CD4-positive, alpha-beta T cell (primary cell): ENCODE data around the gene TMEM229B. TPM values are rescaled to one million over a fixed set of nuclear protein-coding genes. Genes with fewer than 3 reads are reported as not detected.

Source experiments
- ATAC-seq: fragments of 200-7000 bp; cut with Tn5 transposase; one replicate; pipeline ENCODE4 v1.10.0; 2022; ENCODE audit warnings: mild to moderate bottlenecking; ENCODE audit not compliant: poor library complexity
- CTCF ChIA-PET: fragments of 350-600 bp; sonication (Branson Sonifier 250); formaldehyde crosslinking; loops from one replicate; lab custom pipeline; 2021; ENCODE audit warnings: antibody characterized with exemption, inconsistent platforms; lab: Charles Lee
- POLR2A ChIA-PET: fragments of 350-600 bp; sonication (Branson Sonifier 250); formaldehyde crosslinking; loops from one replicate; lab custom pipeline; 2021; ENCODE audit warnings: antibody characterized with exemption, inconsistent platforms; lab: Charles Lee
- DNase-seq, 14 experiments: peaks; one replicate each; pipeline ENCODE4 v3.0.0-alpha.2; 2013 to 2020; ENCODE audit warnings: mixed read lengths in 2 of 14
- H3K27ac ChIP-seq, 2 donors: one replicate each; pipeline versions ENCODE4 v1.5.1 to v1.7.0; 2013; ENCODE audit warnings: low read length in 2 of 2, low read depth in 1 of 2, mild to moderate bottlenecking in 1 of 2
- H3K27me3 ChIP-seq, 2 experiments: 1 replicate in 1 of 2; 2 replicates in 1 of 2; pipeline versions ENCODE4 v1.6.1 to v1.7.0; 2013; ENCODE audit warnings: low read length in 2 of 2, control low read depth in 1 of 2, mild to moderate bottlenecking in 1 of 2, moderate library complexity in 1 of 2; ENCODE audit not compliant: insufficient read depth in 2 of 2, control insufficient read depth in 1 of 2
- H3K36me3 ChIP-seq: one replicate; pipeline ENCODE4 v1.6.1; 2013; ENCODE audit warnings: low read length, control low read depth; ENCODE audit not compliant: insufficient read depth
- H3K4me1 ChIP-seq: one replicate; pipeline ENCODE4 v1.6.1; 2013; ENCODE audit warnings: low read length, control low read depth; ENCODE audit not compliant: insufficient read depth
- H3K4me3 ChIP-seq: one replicate; pipeline ENCODE4 v1.5.1; 2013; ENCODE audit warnings: mild to moderate bottlenecking, low read length, moderate library complexity
- H3K9me3 ChIP-seq, 2 experiments: 1 replicate in 1 of 2; 2 replicates in 1 of 2; pipeline versions ENCODE4 v1.6.1 to v1.7.0; 2013; ENCODE audit warnings: low read length in 2 of 2, mild to moderate bottlenecking in 2 of 2, control low read depth in 1 of 2, moderate library complexity in 1 of 2; ENCODE audit not compliant: control insufficient read depth in 1 of 2, insufficient read depth in 1 of 2
- H3K27ac Mint-ChIP-seq: one replicate; pipeline ENCODE4 v1.8.0; 2020; ENCODE audit warnings: mixed read lengths
- H3K27me3 Mint-ChIP-seq: one replicate; pipeline ENCODE4 v1.8.0; 2021; ENCODE audit warnings: mixed read lengths
- H3K36me3 Mint-ChIP-seq: one replicate; pipeline ENCODE4 v1.8.0; 2021; ENCODE audit warnings: low read depth, mixed read lengths
- H3K4me1 Mint-ChIP-seq: one replicate; pipeline ENCODE4 v1.8.0; 2021; ENCODE audit warnings: low read depth, mixed read lengths
- H3K4me3 Mint-ChIP-seq: one replicate; pipeline ENCODE4 v1.8.0; 2020; ENCODE audit warnings: mild to moderate bottlenecking, mixed read lengths
- H3K9me3 Mint-ChIP-seq: one replicate; pipeline ENCODE4 v1.8.0; 2020; ENCODE audit warnings: mixed read lengths
- CTCF ChIP-seq: fragments of 200-600 bp; IDR thresholded peaks from one replicate; pipeline ENCODE4 v1.8.0; 2022; ENCODE audit warnings: antibody characterized with exemption, mild to moderate bottlenecking
- intact Hi-C, 2 experiments: fragments of 100-400 bp; cut with DNase I in 1 of 2; cut with micrococcal nuclease in 1 of 2; formaldehyde crosslinking; loops; one replicate each; pipeline versions ENCODE4 v1.15.1 to v1.9.0; 2023 to 2025; cut with DNase I, micrococcal nuclease
- total RNA-seq, 174 experiments: library from RNA in 2 of 174; stranded (reverse) in 2 of 174; gene quantifications; one replicate each; pipeline ENCODE4 v1.2.3 and lab custom pipeline; 2021 to 2026

Gene TMEM229B
- total RNA-seq, 2 experiments from 2014 or later, result 7.1 to 9.1 TPM

- intact Hi-C loops, result loop anchor here in 1 of 2 experiments (5.0 kb wide), 1 partner anchor 238 kb away; no protein-coding TSS in a partner anchor
Measured at GRCh38 chr14:67429510-67430205, 58.9 kb downstream of the TMEM229B start.

GRCh38 chr14:67428501-67429031, 60.0 kb downstream of the TMEM229B start:
- Histone ChIP-seq H3K27me3 (peaks cover 0 to 6% of the 10 kb centered on the region in 2 experiments), H3K4me3 (no peak overlapping the region), H3K27ac (no peak overlapping the region), H3K36me3 (no peaks in the 10 kb centered on the region), H3K9me3 (no peaks in the 10 kb centered on the region), H3K4me1 (peaks cover 5% of the 10 kb centered on the region)
- ChIA-PET POLR2A (interaction anchor here (1.8 to 2.6 kb wide), 2 partner anchors 143 to 172 kb away, joined by 5 to 16 read pairs; partner anchors contain the start of gene PIGH), CTCF (interaction anchor here (2.6 to 4.4 kb wide), 2 partner anchors 143 to 172 kb away, joined by 7 to 51 read pairs; partner anchors contain the start of gene PIGH)
- Mint-ChIP-seq H3K4me3 (no peak overlapping the region), H3K4me1 (no peaks in the 10 kb centered on the region), H3K36me3 (no peaks in the 10 kb centered on the region), H3K9me3 (no peaks in the 10 kb centered on the region), H3K27ac (no peak overlapping the region), H3K27me3 (peaks cover 14% of the 10 kb centered on the region)
- intact Hi-C loops, result loop anchor here in 1 of 2 experiments (5.0 kb wide), 1 partner anchor 239 kb away; no protein-coding TSS in a partner anchor
- no peak for ATAC-seq
- TF ChIP-seq CTCF, result no peak
- no peak for DNase-seq

More at GRCh38 chr14:67429510-67430205, 58.9 kb downstream of the TMEM229B start:
- H3K9me3 Mint-ChIP-seq, result no peaks in the 10 kb centered on the region
- H3K9me3 ChIP-seq, result no peaks in the 10 kb centered on the region
- no peaks in the 10 kb centered on the region for H3K36me3 ChIP-seq
- no peaks in the 10 kb centered on the region for H3K4me1 Mint-ChIP-seq
- no peak for ATAC-seq
- H3K4me3 Mint-ChIP-seq, result no peak overlapping the region
- no peak overlapping the region for H3K27ac ChIP-seq
- H3K27me3 Mint-ChIP-seq, result peaks cover 12% of the 10 kb centered on the region
- CTCF ChIA-PET, result no interaction called here
- POLR2A ChIA-PET, result no interaction called here
- no peaks in the 10 kb centered on the region for H3K36me3 Mint-ChIP-seq
- H3K4me3 ChIP-seq, result no peak overlapping the region
- H3K4me1 ChIP-seq, result peaks cover 5% of the 10 kb centered on the region
- no peak for TF ChIP-seq CTCF
- peaks cover 0 to 2% of the 10 kb centered on the region in 2 experiments for H3K27me3 ChIP-seq
- DNase-seq, result no peak
- no peak overlapping the region for H3K27ac Mint-ChIP-seq

GRCh38 chr14:67426983-67427606, 61.4 kb downstream of the TMEM229B start:
- H3K27ac Mint-ChIP-seq, result no peak overlapping the region
- no peaks in the 10 kb centered on the region for H3K4me1 Mint-ChIP-seq
- ChIA-PET CTCF (interaction anchor here (0.7 to 4.4 kb wide), 12 partner anchors 17 to 285 kb away, joined by 3 to 51 read pairs (median 3); partner anchors contain the start of gene PIGH), POLR2A (interaction anchor here (1.5 to 2.6 kb wide), 3 partner anchors 15 to 173 kb away, joined by 3 to 16 read pairs (median 5); partner anchors contain the start of genes PIGH and PLEK2)
- Histone ChIP-seq H3K9me3 (no peaks in the 10 kb centered on the region), H3K36me3 (no peaks in the 10 kb centered on the region), H3K27ac (no peak overlapping the region), H3K4me1 (peaks cover 5% of the 10 kb centered on the region), H3K4me3 (no peak overlapping the region), H3K27me3 (peaks cover 0 to 9% of the 10 kb centered on the region in 2 experiments)
- TF ChIP-seq CTCF, result peak; percentile 84
- H3K36me3 Mint-ChIP-seq, result no peaks in the 10 kb centered on the region
- intact Hi-C loops, result loop anchor here (1.0 to 5.0 kb wide), 5 partner anchors 144 to 278 kb away; no protein-coding TSS in a partner anchor
- H3K9me3 Mint-ChIP-seq, result no peaks in the 10 kb centered on the region
- ATAC-seq, result peak; percentile 96
- DNase-seq, result peak; percentile 59 to 87 (median 67)
- H3K4me3 Mint-ChIP-seq, result no peak overlapping the region
- H3K27me3 Mint-ChIP-seq, result peaks cover 20% of the 10 kb centered on the region
